GM19193 (cell line): ENCODE data around the gene FBLN2.

Experiments
- POLR2A ChIP-seq: IDR thresholded peaks from 4 replicates; pipeline ENCODE4 v1.6.1; 2011; ENCODE audit not compliant: insufficient read depth, insufficient read length; ENCODE audit errors: extremely low read depth

FBLN2 gene

GRCh38 chr3:13548696-13549622 lies at the start of gene FBLN2:
Gene FBLN2, plus strand, starts transcription at chr3:13549125. Its CDS starts 21,231 bp downstream, at chr3:13570356.
- TF ChIP-seq POLR2A = no peak

- no peak for TF ChIP-seq POLR2A
Measured at GRCh38 chr3:13500133-13500885, 48.6 kb upstream of the FBLN2 start.

GRCh38 chr3:13501056-13501455 lies 47.9 kb upstream of the FBLN2 start:
- no peak for TF ChIP-seq POLR2A

- TF ChIP-seq POLR2A = no peak
Measured at GRCh38 chr3:13501521-13501920, 47.4 kb upstream of the FBLN2 start.

GRCh38 chr3:13501958-13502790 lies 46.8 kb upstream of the FBLN2 start:
- no peak for TF ChIP-seq POLR2A

- TF ChIP-seq POLR2A = no peak
Measured at GRCh38 chr3:13502791-13503060, 46.2 kb upstream of the FBLN2 start.

- TF ChIP-seq POLR2A = no peak
Measured at GRCh38 chr3:13504161-13504831, 44.6 kb upstream of the FBLN2 start.

- no peak for TF ChIP-seq POLR2A
Measured at GRCh38 chr3:13505147-13506130, 43.5 kb upstream of the FBLN2 start.

- TF ChIP-seq POLR2A = no peak
Measured at GRCh38 chr3:13506239-13506638, 42.7 kb upstream of the FBLN2 start.

GRCh38 chr3:13506680-13507079 lies 42.2 kb upstream of the FBLN2 start:
- TF ChIP-seq POLR2A = no peak

- no peak for TF ChIP-seq POLR2A
Measured at GRCh38 chr3:13507247-13507569, 41.7 kb upstream of the FBLN2 start.

- no peak for TF ChIP-seq POLR2A
Measured at GRCh38 chr3:13507570-13508339, 41.2 kb upstream of the FBLN2 start.

- TF ChIP-seq POLR2A = no peak
Measured at GRCh38 chr3:13508496-13508895, 40.4 kb upstream of the FBLN2 start.
